CD14-positive monocyte (primary cell): ENCODE data around the gene SLC34A2. TPM values are rescaled to one million over a fixed set of nuclear protein-coding genes. Genes with fewer than 3 reads are reported as not detected.

Experiments
- DNase-seq, 3 donors: peaks; one replicate each; pipeline ENCODE4 v3.0.0-alpha.2; 2011 to 2022
- H2AFZ ChIP-seq: 2 replicates; pipeline ENCODE4 v1.6.0; 2012; ENCODE audit warnings: mild to moderate bottlenecking, low read depth, low read length, inconsistent platforms; ENCODE audit not compliant: insufficient read depth, poor library complexity, severe bottlenecking
- H3K27ac ChIP-seq, 2 donors: 1 replicate in 1 of 2; 2 replicates in 1 of 2; pipeline ENCODE4 v1.5.1; 2012 to 2013; ENCODE audit warnings: low read length in 2 of 2, control low read depth in 1 of 2, inconsistent platforms in 1 of 2, low read depth in 1 of 2, mild to moderate bottlenecking in 1 of 2
- H3K27me3 ChIP-seq, 2 donors: one replicate each; pipeline versions ENCODE4 v1.6.0 to v1.6.1; 2011 to 2013; ENCODE audit warnings: low read length in 2 of 2; ENCODE audit not compliant: control insufficient read depth in 2 of 2, insufficient read depth in 2 of 2
- H3K36me3 ChIP-seq, 2 donors: replicated peaks in 1 of 2; 1 replicate in 1 of 2; 2 replicates in 1 of 2; pipeline versions ENCODE4 v1.5.1 to v1.6.1; 2012 to 2013; ENCODE audit warnings: low read length in 2 of 2, control low read depth in 1 of 2, inconsistent platforms in 1 of 2, mild to moderate bottlenecking in 1 of 2; ENCODE audit not compliant: insufficient read depth in 2 of 2, control insufficient read depth in 1 of 2
- H3K4me1 ChIP-seq, 2 donors: 1 replicate in 1 of 2; 2 replicates in 1 of 2; pipeline versions ENCODE4 v1.5.1 to v1.6.1; 2012 to 2013; ENCODE audit warnings: low read length in 2 of 2, control low read depth in 1 of 2, inconsistent platforms in 1 of 2, mild to moderate bottlenecking in 1 of 2, moderate library complexity in 1 of 2; ENCODE audit not compliant: insufficient read depth in 2 of 2, control insufficient read depth in 1 of 2
- H3K4me2 ChIP-seq: replicated peaks from 2 replicates; pipeline ENCODE3; 2012; ENCODE audit warnings: low read length, moderate library complexity, mild to moderate bottlenecking; ENCODE audit not compliant: poor library complexity, severe bottlenecking; ENCODE audit errors: extremely low read depth
- H3K4me3 ChIP-seq, 3 experiments: fragments of 200-600 bp in 1 of 3; sonication (generic) in 1 of 3; replicated peaks in 1 of 3; 1 replicate in 2 of 3; 2 replicates in 1 of 3; pipeline ENCODE4 v1.5.1; 2011 to 2013; ENCODE audit warnings: low read length in 3 of 3, mild to moderate bottlenecking in 3 of 3, control low read depth in 2 of 3, low read depth in 2 of 3, inconsistent platforms in 1 of 3, moderate library complexity in 1 of 3
- H3K79me2 ChIP-seq: 2 replicates; pipeline ENCODE4 v1.6.0; 2012; ENCODE audit warnings: mild to moderate bottlenecking, control low read depth, inconsistent platforms, low read length, moderate library complexity; ENCODE audit not compliant: insufficient read depth
- H3K9ac ChIP-seq: 2 replicates; pipeline ENCODE4 v1.6.0; 2017; ENCODE audit warnings: low read length, mild to moderate bottlenecking; ENCODE audit not compliant: insufficient read depth, poor library complexity, severe bottlenecking
- H3K9me3 ChIP-seq, 2 donors: replicated peaks in 1 of 2; 1 replicate in 1 of 2; 2 replicates in 1 of 2; pipeline versions ENCODE4 v1.5.1 to v1.6.1; 2012 to 2013; ENCODE audit warnings: low read length in 2 of 2, control low read depth in 1 of 2; ENCODE audit not compliant: control insufficient read depth in 1 of 2, insufficient read depth in 1 of 2
- H4K20me1 ChIP-seq: 2 replicates; pipeline ENCODE4 v1.6.0; 2012; ENCODE audit warnings: mild to moderate bottlenecking, low read length, control low read depth, moderate library complexity; ENCODE audit not compliant: insufficient read depth
- H3K27ac Mint-ChIP-seq, 7 donors: one replicate each; pipeline ENCODE4 v1.8.0; 2020; ENCODE audit warnings: mild to moderate bottlenecking in 7 of 7, mixed read lengths in 7 of 7, moderate library complexity in 6 of 7, inconsistent platforms in 2 of 7
- H3K27me3 Mint-ChIP-seq, 3 donors: one replicate each; pipeline ENCODE4 v1.8.0; 2021 to 2022; ENCODE audit warnings: low read depth in 3 of 3, mild to moderate bottlenecking in 3 of 3, mixed read lengths in 3 of 3, moderate library complexity in 3 of 3, inconsistent platforms in 1 of 3
- H3K36me3 Mint-ChIP-seq, 2 donors: one replicate each; pipeline ENCODE4 v1.8.0; 2020; ENCODE audit warnings: mixed read lengths in 2 of 2, inconsistent platforms in 1 of 2, mild to moderate bottlenecking in 1 of 2
- H3K4me1 Mint-ChIP-seq: one replicate; pipeline ENCODE4 v1.8.0; 2020; ENCODE audit warnings: mild to moderate bottlenecking, mixed read lengths
- H3K4me3 Mint-ChIP-seq, 2 donors: one replicate each; pipeline ENCODE4 v1.8.0; 2020; ENCODE audit warnings: mild to moderate bottlenecking in 2 of 2, mixed read lengths in 2 of 2, moderate library complexity in 1 of 2
- H3K9me3 Mint-ChIP-seq, 7 donors: one replicate each; pipeline ENCODE4 v1.8.0; 2020 to 2022; ENCODE audit warnings: mixed read lengths in 7 of 7, mild to moderate bottlenecking in 6 of 7, moderate library complexity in 6 of 7, inconsistent platforms in 2 of 7
- CTCF ChIP-seq: fragments of 200-600 bp; IDR thresholded peaks from one replicate; pipeline ENCODE4 v1.8.0; 2022; ENCODE audit warnings: antibody characterized with exemption, mild to moderate bottlenecking
- WGBS: methylation state at CpG from one replicate; pipeline ENCODE4 v1.1.5; 2013; ENCODE audit warnings: missing lambda C conversion rate; ENCODE audit not compliant: insufficient coverage; 5-methylcytosine and 5-hydroxymethylcytosine counted together
- intact Hi-C, 2 donors: fragments of 100-400 bp; cut with micrococcal nuclease; formaldehyde crosslinking; loops; one replicate each; pipeline versions ENCODE4 v1.15.0 to v1.15.1; 2023
- polyA plus RNA-seq, 3 donors: library from polyadenylated mRNA; depleted of rRNA in 1 of 3; unstranded in 2 of 3; stranded (reverse) in 1 of 3; fragments of 300-500 nt in 2 of 3; fragments of >200 nt in 1 of 3; fragmentation: Illumina TruSeq in 2 of 3; gene quantifications; 1 replicate in 2 of 3; 2 replicates in 1 of 3; pipeline ENCODE4 v1.2.3, GENCODE V29; 2012 to 2021

The SLC34A2 gene
- polyA plus RNA-seq, 3 donors = not detected

GRCh38 chr4:25696409-25696808, 40.8 kb downstream of the SLC34A2 start:
- Histone ChIP-seq H3K9ac (no peak overlapping the region), H3K4me3 (no peak overlapping the region), H4K20me1 (no peaks in the 10 kb centered on the region), H3K9me3 (peaks cover 0 to 5% of the 10 kb centered on the region in 2 donors), H3K27me3 (no peaks in the 10 kb centered on the region), H3K79me2 (no peaks in the 10 kb centered on the region), H2AFZ (no peak overlapping the region), H3K36me3 (no peaks in the 10 kb centered on the region), H3K27ac (no peak overlapping the region), H3K4me2 (no peak overlapping the region), H3K4me1 (no peaks in the 10 kb centered on the region)
- Mint-ChIP-seq H3K4me1 (no peaks in the 10 kb centered on the region), H3K27me3 (peaks cover 0 to 2% (median 1%) of the 10 kb centered on the region in 3 donors), H3K36me3 (no peaks in the 10 kb centered on the region), H3K4me3 (no peak overlapping the region), H3K27ac (no peak overlapping the region), H3K9me3 (peaks cover under 1 to 16% (median 6%) of the 10 kb centered on the region in 7 donors)
- intact Hi-C loops = no loop called here
- DNase-seq = no peak
- 84% methylated on average over 4 of the region's 5 CpGs for WGBS
- TF ChIP-seq CTCF = no peak

GRCh38 chr4:25697516-25697915, 41.9 kb downstream of the SLC34A2 start:
- H3K4me3 ChIP-seq = no peak overlapping the region
- no peak overlapping the region for H3K27ac Mint-ChIP-seq
- no peaks in the 10 kb centered on the region for H3K79me2 ChIP-seq
- no peak for DNase-seq
- H3K27ac ChIP-seq = no peak overlapping the region
- H2AFZ ChIP-seq = no peak overlapping the region
- H3K36me3 Mint-ChIP-seq = no peaks in the 10 kb centered on the region
- no peaks in the 10 kb centered on the region for H3K4me1 ChIP-seq
- H3K9ac ChIP-seq = no peak overlapping the region
- H3K4me1 Mint-ChIP-seq = no peaks in the 10 kb centered on the region
- H3K36me3 ChIP-seq = no peaks in the 10 kb centered on the region
- intact Hi-C loops = no loop called here
- peaks cover 0 to 10% (median 2%) of the 10 kb centered on the region in 7 donors for H3K9me3 Mint-ChIP-seq
- WGBS = no CpG with 5 or more reads among the region's 5 CpGs
- H3K9me3 ChIP-seq = no peaks in the 10 kb centered on the region
- TF ChIP-seq CTCF = no peak
- H3K4me3 Mint-ChIP-seq = no peak overlapping the region
- no peaks in the 10 kb centered on the region for H3K27me3 ChIP-seq
- peaks cover 0 to 2% (median 1%) of the 10 kb centered on the region in 3 donors for H3K27me3 Mint-ChIP-seq
- H3K4me2 ChIP-seq = no peak overlapping the region
- no peaks in the 10 kb centered on the region for H4K20me1 ChIP-seq
